H1 (cell line): Measurements from ENCODE around the gene CALY. TPM values are rescaled to one million over a fixed set of nuclear protein-coding genes. Genes with fewer than 3 reads are reported as not detected.

Source experiments
- BRCA1 ChIP-seq: IDR thresholded peaks from 2 replicates; pipeline ENCODE4 v1.6.1; 2012; ENCODE audit warnings: low read depth, low read length, improper control_type of control experiment
- CHD1 ChIP-seq: IDR thresholded peaks from 2 replicates; pipeline ENCODE4 v1.6.1; 2012; ENCODE audit warnings: low read depth, low read length, improper control_type of control experiment
- EGR1 ChIP-seq: IDR thresholded peaks from 2 replicates; pipeline ENCODE4 v1.6.1; 2011; ENCODE audit warnings: low read depth, low read length, borderline replicate concordance
- EP300 ChIP-seq, 2 experiments: IDR thresholded peaks; 1 replicate in 1 of 2; 2 replicates in 1 of 2; pipeline ENCODE4 v1.6.1; 2011 to 2012; ENCODE audit warnings: low read depth in 2 of 2, low read length in 2 of 2, mild to moderate bottlenecking in 2 of 2, borderline replicate concordance in 1 of 2, inconsistent platforms in 1 of 2, moderate library complexity in 1 of 2
- EZH2 ChIP-seq: fragments of 200-600 bp; sonication (generic); IDR thresholded peaks from 2 replicates; pipeline ENCODE4 v1.7.1; 2012; ENCODE audit warnings: low read depth, mild to moderate bottlenecking, moderate library complexity, low read length, inconsistent platforms; ENCODE audit not compliant: severe bottlenecking
- FOSL1 ChIP-seq: IDR thresholded peaks from 2 replicates; pipeline ENCODE4 v1.6.1; 2011; ENCODE audit warnings: mild to moderate bottlenecking, low read depth, low read length, moderate library complexity; ENCODE audit not compliant: insufficient read depth
- GABPA ChIP-seq: IDR thresholded peaks from 2 replicates; pipeline ENCODE4 v1.6.1; 2011; ENCODE audit warnings: mild to moderate bottlenecking, low read length, moderate library complexity, borderline replicate concordance; ENCODE audit not compliant: insufficient read depth
- GTF2F1 ChIP-seq: IDR thresholded peaks from 2 replicates; pipeline ENCODE4 v1.6.1; 2012; ENCODE audit warnings: low read depth, low read length, improper control_type of control experiment, borderline replicate concordance
- HDAC6 ChIP-seq: IDR thresholded peaks from one replicate; pipeline ENCODE4 v1.7.1; 2012; ENCODE audit warnings: low read depth, mild to moderate bottlenecking, inconsistent platforms, low read length, moderate library complexity
- KDM4A ChIP-seq: IDR thresholded peaks from one replicate; pipeline ENCODE4 v1.7.1; 2012; ENCODE audit warnings: low read depth, mild to moderate bottlenecking, moderate library complexity, low read length, inconsistent platforms; ENCODE audit not compliant: severe bottlenecking
- MAFK ChIP-seq: IDR thresholded peaks from 2 replicates; pipeline ENCODE4 v1.6.1; 2012; ENCODE audit warnings: low read depth, mild to moderate bottlenecking, improper control_type of control experiment, low read length
- NRF1 ChIP-seq: IDR thresholded peaks from 2 replicates; pipeline ENCODE4 v1.6.1; 2011; ENCODE audit warnings: mild to moderate bottlenecking, low read depth, low read length, improper control_type of control experiment
- PHF8 ChIP-seq: fragments of 200-600 bp; sonication (generic); conservative IDR thresholded peaks from 2 replicates; pipeline ENCODE4 v1.7.1; 2012; ENCODE audit warnings: low read depth, mild to moderate bottlenecking, inconsistent platforms, low read length, moderate library complexity
- POLR2AphosphoS5 ChIP-seq: IDR thresholded peaks from 2 replicates; pipeline ENCODE4 v1.6.1; 2011; ENCODE audit warnings: low read depth, low read length
- RAD21 ChIP-seq, 2 experiments: IDR thresholded peaks in 1 of 2; conservative IDR thresholded peaks in 1 of 2; 2 replicates each; pipeline ENCODE4 v1.6.1; 2011; ENCODE audit warnings: low read depth in 2 of 2, low read length in 2 of 2, improper control_type of control experiment in 1 of 2, inconsistent platforms in 1 of 2, mild to moderate bottlenecking in 1 of 2, moderate library complexity in 1 of 2
- RFX5 ChIP-seq: IDR thresholded peaks from 2 replicates; pipeline ENCODE4 v1.6.1; 2011; ENCODE audit warnings: low read depth, low read length, improper control_type of control experiment, borderline replicate concordance
- RNF2 ChIP-seq: fragments of 200-900, 300-1000 bp; sonication (generic); IDR thresholded peaks from 2 replicates; pipeline ENCODE4 v1.7.1; 2016; ENCODE audit warnings: borderline replicate concordance, low read depth, mild to moderate bottlenecking, antibody characterized with exemption, low read length; ENCODE audit not compliant: poor library complexity, severe bottlenecking; ENCODE audit errors: missing control alignments
- SAP30 ChIP-seq: fragments of 300-600 bp; sonication (generic); IDR thresholded peaks from 2 replicates; pipeline ENCODE4 v1.7.1; 2012; ENCODE audit warnings: low read length, moderate library complexity, mild to moderate bottlenecking, inconsistent platforms; ENCODE audit not compliant: insufficient read depth, insufficient replicate concordance
- SRF ChIP-seq: IDR thresholded peaks from 2 replicates; pipeline ENCODE4 v1.6.1; 2011; ENCODE audit warnings: mild to moderate bottlenecking, low read depth, low read length, moderate library complexity
- TAF7 ChIP-seq: optimal IDR thresholded peaks from 2 replicates; pipeline ENCODE3; 2011; ENCODE audit warnings: low read depth, mild to moderate bottlenecking, inconsistent platforms, low read length, moderate library complexity, borderline replicate concordance
- YY1 ChIP-seq: IDR thresholded peaks from 2 replicates; pipeline ENCODE4 v1.6.1; 2011; ENCODE audit warnings: low read depth, mild to moderate bottlenecking, low read length
- ZNF274 ChIP-seq: IDR thresholded peaks from 2 replicates; pipeline ENCODE4 v1.7.0; 2012; ENCODE audit warnings: low read length, borderline replicate concordance; ENCODE audit errors: extremely low read depth
- polyA plus RNA-seq, 7 experiments: library from polyadenylated mRNA; depleted of rRNA in 3 of 7; stranded (reverse) in 5 of 7; unstranded in 2 of 7; fragments of >200 nt in 5 of 7; fragments of 200-250 nt in 2 of 7; gene quantifications; 1 replicate in 5 of 7; 2 replicates in 1 of 7; 4 replicates in 1 of 7; pipeline versions ENCODE4 v1.2.1 to v1.2.3, GENCODE V29; 2011 to 2013; ENCODE audit warnings: missing spikeins in 2 of 7, mixed read lengths in 2 of 7
- total RNA-seq: library from RNA; stranded (reverse); fragmentation: NEBNext Ultra II Directional; extraction: Animal tissue kit (Norgen Biotek cat#: 25700); gene quantifications from 2 replicates; pipeline ENCODE4 v1.2.1, GENCODE V29; 2021

CALY gene
- total and polyA plus RNA-seq, 2 of the 8 experiments (the other 6 are each of a cell fraction or from before 2014, with no cell fraction given) = 1.3 to 1.5 TPM

DNA sequence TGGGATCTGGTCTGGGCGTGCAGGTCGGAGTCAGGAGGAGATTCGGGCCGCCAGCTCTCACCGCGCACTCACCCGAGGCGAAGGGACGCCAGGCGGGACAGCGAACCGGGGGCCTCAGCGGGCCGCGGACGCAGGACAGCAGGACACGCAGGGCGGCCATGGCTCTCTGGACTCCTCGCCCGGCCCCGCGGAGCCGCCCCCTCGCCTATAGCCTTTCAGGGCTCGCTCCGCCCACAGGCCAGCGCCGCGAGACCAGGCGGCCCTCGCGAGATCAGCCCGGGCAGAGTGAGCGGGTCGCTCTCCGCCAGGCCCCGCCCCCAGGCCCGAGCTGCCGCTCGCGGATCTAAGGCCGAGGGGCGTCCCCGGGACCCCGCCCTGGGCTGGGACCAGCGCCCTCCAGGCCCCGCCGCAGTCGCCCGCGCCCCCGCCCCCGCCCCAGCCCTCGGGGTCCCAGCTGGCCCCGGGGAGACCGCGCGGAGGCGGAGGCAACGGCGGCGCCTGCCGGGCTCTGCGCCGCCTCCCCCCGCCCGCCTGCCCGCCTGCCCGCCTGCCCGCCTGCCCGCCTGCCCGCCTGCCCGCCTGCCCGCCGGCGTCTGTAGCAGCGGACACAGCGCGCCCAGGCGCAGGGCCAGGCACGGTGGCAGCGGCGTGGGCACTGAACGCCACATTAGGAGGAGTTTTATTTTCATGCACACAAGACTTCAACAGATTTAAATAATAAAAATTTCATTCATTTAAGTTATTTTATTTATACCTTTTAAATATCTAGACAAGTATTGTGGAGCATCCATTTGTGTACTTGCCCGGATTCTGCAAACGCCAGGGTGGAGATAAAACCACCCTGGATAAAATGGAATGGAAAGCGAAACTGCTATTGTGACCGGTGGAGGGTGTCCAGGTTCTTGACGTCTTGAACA lies 36.7 kb upstream of the CALY start, which contains the start of gene ECHS1 (continued):
- no peak for TF ChIP-seq RNF2
- TF ChIP-seq EP300 (IDR thresholded peaks at IDR 0.05; ENCODE audit: borderline replicate concordance in 1 of 2, low read depth in 2 of 2, low read length in 2 of 2) = no peak
- TF ChIP-seq EGR1 = no peak
- no peak for TF ChIP-seq EZH2
- TF ChIP-seq TAF7 = no peak
- TF ChIP-seq YY1 = peak; percentile 86
- no peak for TF ChIP-seq SAP30
- TF ChIP-seq POLR2AphosphoS5 = peak; percentile 64
- no peak for TF ChIP-seq HDAC6
- TF ChIP-seq RAD21 (IDR thresholded peaks at IDR 0.05 in 1 of 2, conservative IDR thresholded peaks at IDR 0.05 in 1 of 2; ENCODE audit: low read depth in 2 of 2, low read length in 2 of 2) = no peak
- no peak for TF ChIP-seq CHD1
- no peak for TF ChIP-seq ZNF274
- peak; percentile 93 for TF ChIP-seq KDM4A
- TF ChIP-seq GABPA = no peak
- TF ChIP-seq FOSL1 = no peak
- peak; percentile 86 for TF ChIP-seq PHF8
- TF ChIP-seq SRF = no peak
- TF ChIP-seq NRF1 = no peak
- no peak for TF ChIP-seq MAFK
- no peak for TF ChIP-seq GTF2F1
- no peak for TF ChIP-seq RFX5
- peak; percentile 96 for TF ChIP-seq BRCA1
